ENCODE results near the gene OBSCN. TPM values are rescaled to one million over a fixed set of nuclear protein-coding genes. Genes with fewer than 3 reads are reported as not detected.

Gene OBSCN
- total and polyA plus RNA-seq, 10 of the 15 experiments (the other 5 are each of a cell fraction or from before 2014, with no cell fraction given) = 0.01 to 0.36 (median 0.08) TPM; not detected in 2

GRCh38 chr1:228295201-228295600 lies 87.4 kb downstream of the OBSCN start:
- H4K20me1 ChIP-seq (ENCODE audit: control insufficient read depth, insufficient read depth) = no peaks in the 10 kb centered on the region
- ATAC-seq (no peak), DNase-seq (ENCODE audit: low read depth, low spot score) (no peak), FAIRE-seq (no peak)
- RAD21 ChIA-PET (ENCODE audit: unreplicated experiment) = no interaction called here
- in situ Hi-C loops (cut with MboI) (no loop called here), intact Hi-C loops (cut with micrococcal nuclease; ENCODE audit: unreplicated experiment) (no loop called here)
- H3K4me1 ChIP-seq (ENCODE audit: control insufficient read depth, insufficient read depth, low read length) = no peaks in the 10 kb centered on the region
- 38% methylated on average over 5 of the region's 5 CpGs for WGBS (ENCODE audit: insufficient coverage, insufficient replicate concordance, low lambda C conversion rate, missing lambda C conversion rate)
- H3K9ac ChIP-seq (ENCODE audit: control insufficient read depth, insufficient read depth, low read length) = no peak overlapping the region
- no peak overlapping the region for H3K4me3 ChIP-seq
- H3K9me3 ChIP-seq (replicated peaks; ENCODE audit: control insufficient read depth, insufficient read depth, low read length) = no peaks in the 10 kb centered on the region
- no peak for TF ChIP-seq IKZF1 (conservative IDR thresholded peaks at IDR 0.05)
- no peak for TF ChIP-seq MTA2 (IDR thresholded peaks at IDR 0.05; ENCODE audit: low read depth)
- no peak for TF ChIP-seq KDM1A (IDR thresholded peaks at IDR 0.05; ENCODE audit: borderline replicate concordance)
- no peak for TF ChIP-seq RAD51 (IDR thresholded peaks at IDR 0.05)
- SMC1A ChIA-PET (ENCODE audit: uncharacterized antibody, unreplicated experiment) = no interaction called here
- H3K27ac ChIP-seq (ENCODE audit: control insufficient read depth, insufficient read depth) = no peak overlapping the region
- no peaks in the 10 kb centered on the region for H3K36me3 ChIP-seq (ENCODE audit: control insufficient read depth in 2 of 2, insufficient read depth in 2 of 2, low read length in 1 of 2)
- no peaks in the 10 kb centered on the region for H3K79me2 ChIP-seq (ENCODE audit: control insufficient read depth, insufficient read depth, low read length)
- CTCF ChIA-PET = no interaction called here
- H3K27me3 ChIP-seq (replicated peaks in 1 of 2; ENCODE audit: control insufficient read depth in 2 of 2, insufficient read depth in 2 of 2, low read length in 1 of 2) = no peaks in the 10 kb centered on the region; a peak in 1 of 4 replicates
- H2AFZ ChIP-seq (ENCODE audit: control insufficient read depth, low read depth, low read length) = no peak overlapping the region
- POLR2A ChIA-PET = no interaction called here
- BruUV-seq (replicated peaks) = no TSS peak
- H3K4me2 ChIP-seq (ENCODE audit: control insufficient read depth, insufficient read depth) = no peak overlapping the region

GRCh38 chr1:228295981-228296380 lies 88.1 kb downstream of the OBSCN start:
- BruUV-seq (replicated peaks) = no TSS peak
- TF ChIP-seq PRDM15 (CRISPR knock-in tag; IDR thresholded peaks at IDR 0.05) (no peak), CEBPZ (IDR thresholded peaks at IDR 0.05; ENCODE audit: low read depth, low read length) (no peak), ZNF384 (IDR thresholded peaks at IDR 0.05; ENCODE audit: borderline replicate concordance, low read depth, low read length) (no peak), TBL1XR1 (IDR thresholded peaks at IDR 0.05; ENCODE audit: low read depth, low read length) (no peak), ATF7 (IDR thresholded peaks at IDR 0.05; ENCODE audit: low read depth) (no peak), RB1 (IDR thresholded peaks at IDR 0.05; ENCODE audit: borderline replicate concordance) (no peak), FOS (IDR thresholded peaks at IDR 0.05; ENCODE audit: borderline replicate concordance, extremely low read depth, insufficient read length) (no peak), WRNIP1 (IDR thresholded peaks at IDR 0.05; ENCODE audit: borderline replicate concordance, low read depth, low read length) (no peak), NR2C2 (IDR thresholded peaks at IDR 0.05; ENCODE audit: borderline replicate concordance, control insufficient read depth, insufficient read length, low read depth) (no peak)

More at GRCh38 chr1:228295981-228296380, 88.1 kb downstream of the OBSCN start:
- ChIA-PET POLR2A (no interaction called here), SMC1A (ENCODE audit: uncharacterized antibody, unreplicated experiment) (no interaction called here), RAD21 (ENCODE audit: unreplicated experiment) (no interaction called here), CTCF (no interaction called here)
- H3K4me2 ChIP-seq (ENCODE audit: control insufficient read depth, insufficient read depth) = no peak overlapping the region
- H3K79me2 ChIP-seq (ENCODE audit: control insufficient read depth, insufficient read depth, low read length) = no peaks in the 10 kb centered on the region
- H3K36me3 ChIP-seq (ENCODE audit: control insufficient read depth in 2 of 2, insufficient read depth in 2 of 2, low read length in 1 of 2) = no peaks in the 10 kb centered on the region
- ATAC-seq = no peak
- in situ Hi-C loops (cut with MboI) = no loop called here
- no peaks in the 10 kb centered on the region for H4K20me1 ChIP-seq (ENCODE audit: control insufficient read depth, insufficient read depth)
- H3K27ac ChIP-seq (ENCODE audit: control insufficient read depth, insufficient read depth) = no peak overlapping the region
- no peak for FAIRE-seq
- no peaks in the 10 kb centered on the region for H3K4me1 ChIP-seq (ENCODE audit: control insufficient read depth, insufficient read depth, low read length)
- H2AFZ ChIP-seq (ENCODE audit: control insufficient read depth, low read depth, low read length) = no peak overlapping the region
- no peaks in the 10 kb centered on the region; a peak in 1 of 4 replicates for H3K27me3 ChIP-seq (replicated peaks in 1 of 2; ENCODE audit: control insufficient read depth in 2 of 2, insufficient read depth in 2 of 2, low read length in 1 of 2)
- H3K4me3 ChIP-seq = no peak overlapping the region
- H3K9ac ChIP-seq (ENCODE audit: control insufficient read depth, insufficient read depth, low read length) = no peak overlapping the region
- no peak for DNase-seq (ENCODE audit: low read depth, low spot score)
- 12% methylated on average over 2 of the region's 2 CpGs for WGBS (ENCODE audit: insufficient coverage, insufficient replicate concordance, low lambda C conversion rate, missing lambda C conversion rate)
- H3K9me3 ChIP-seq (replicated peaks; ENCODE audit: control insufficient read depth, insufficient read depth, low read length) = no peaks in the 10 kb centered on the region
- intact Hi-C loops (cut with micrococcal nuclease; ENCODE audit: unreplicated experiment) = no loop called here
